ELR (cell line): Measurements from ENCODE around the gene CABP2.

Experiments used
- DNase-seq: peaks from one replicate; pipeline ENCODE4 v3.0.0-alpha.2; 2015; ENCODE audit warnings: low read depth

The CABP2 gene

GRCh38 chr11:67507864-67508485 is 15.3 kb downstream of the CABP2 start, which contains the start of gene CDK2AP2:
CDK2AP2 (minus strand) TSS chr11:67508162; CDS start chr11:67508082, 80 bp downstream.
- DNase-seq = peak; percentile 100

GRCh38 chr11:67507242-67507863 is 15.9 kb downstream of the CABP2 start:
- peak; percentile 82 for DNase-seq

GRCh38 chr11:67506426-67507051 is 16.7 kb downstream of the CABP2 start:
- no peak for DNase-seq

- peak; percentile 94 for DNase-seq
Observed at GRCh38 chr11:67505605-67506396, 17.4 kb downstream of the CABP2 start.

- DNase-seq = peak; percentile 64
Observed at GRCh38 chr11:67504950-67505581, 18.2 kb downstream of the CABP2 start, which contains the start of gene PITPNM1. PITPNM1 (minus strand) TSS chr11:67505363; CDS start chr11:67504180, 1,183 bp downstream.

GRCh38 chr11:67504005-67504949 is 19.0 kb downstream of the CABP2 start:
- DNase-seq = peak; percentile 60

- DNase-seq = no peak
Observed at GRCh38 chr11:67503119-67504004, 19.9 kb downstream of the CABP2 start.

- no peak for DNase-seq
Observed at GRCh38 chr11:67502328-67502979, 20.8 kb downstream of the CABP2 start.

GRCh38 chr11:67501854-67502253 is 21.4 kb downstream of the CABP2 start:
- DNase-seq = no peak

GRCh38 chr11:67500831-67501715 is 22.2 kb downstream of the CABP2 start:
- no peak for DNase-seq

GRCh38 chr11:67500484-67500821 is 22.8 kb downstream of the CABP2 start:
- no peak for DNase-seq

- no peak for DNase-seq
Observed at GRCh38 chr11:67499808-67500483, 23.3 kb downstream of the CABP2 start.

- DNase-seq = no peak
Observed at GRCh38 chr11:67498544-67498972, 24.7 kb downstream of the CABP2 start.

- no peak for DNase-seq
Observed at GRCh38 chr11:67497656-67498291, 25.5 kb downstream of the CABP2 start.

- no peak for DNase-seq
Observed at GRCh38 chr11:67496113-67496512, 27.1 kb downstream of the CABP2 start.

- no peak for DNase-seq
Observed at GRCh38 chr11:67495234-67496005, 27.8 kb downstream of the CABP2 start.
